Renal cortex interstitium (tissue), 11 donors: ENCODE measurements around the gene FGF19. TPM values are rescaled to one million over a fixed set of nuclear protein-coding genes. Genes with fewer than 3 reads are reported as not detected.

ENCODE experiments used
- DNase-seq, 11 donors: peaks; one replicate each; pipeline ENCODE4 v3.0.0-alpha.2; 2013; ENCODE audit warnings: low read depth in 9 of 11, low spot score in 4 of 11; ENCODE audit errors: extremely low read depth in 1 of 11
- polyA plus RNA-seq, 3 donors: library from polyadenylated mRNA; unstranded; fragments of 120-200 nt; gene quantifications; one replicate each; pipeline ENCODE4 v1.2.1, GENCODE V29; 2013; ENCODE audit not compliant: insufficient read length in 3 of 3

FGF19 gene
- polyA plus RNA-seq, 3 donors, result 0.50 to 0.93 (median 0.59) TPM

- DNase-seq, result no peak
These were observed 53.6 kb downstream of the FGF19 start for GRCh38 chr11:69650081-69650831.

- no peak for DNase-seq
These were observed 54.3 kb downstream of the FGF19 start for GRCh38 chr11:69649576-69649900.

GRCh38 chr11:69648679-69649575, 54.9 kb downstream of the FGF19 start:
- DNase-seq, result no peak

Other genes starting within 250 kb of the FGF19 start
- gene LINC01488, start 222.4 kb downstream of the FGF19 start, polyA plus RNA-seq, result under 1 TPM; 0.06 to 0.09 (median 0.08) TPM
- gene CCND1, start 62.9 kb downstream of the FGF19 start, polyA plus RNA-seq, result 100 to 1,000 TPM; 150 to 160 (median 160) TPM
- gene LTO1, start 28.7 kb downstream of the FGF19 start, polyA plus RNA-seq, result 10 to 100 TPM; 22.2 to 42.9 (median 30.7) TPM
- gene FGF4, start 71.3 kb upstream of the FGF19 start, polyA plus RNA-seq, result under 1 TPM in 1 of 3 donors, not detected in 2; 0.05 TPM
- not detected for gene FGF3, start 115.4 kb upstream of the FGF19 start, polyA plus RNA-seq